Psoas muscle (tissue), 8 donors: ENCODE results near the gene CCDC93. TPM values are rescaled to one million over a fixed set of nuclear protein-coding genes. Genes with fewer than 3 reads are reported as not detected.
A peak's percentile ranks its signal among the peaks of the same experiment; 100 is the strongest.
"Not testable (repeated sequence)": the region's sequence is repeated elsewhere in the genome, so short reads cannot be mapped to it uniquely, and the experiment has no call there.

ENCODE experiments used
- ATAC-seq, 4 donors: fragments of 200-7000 bp; cut with Tn5 transposase; one replicate each; pipeline ENCODE4 v1.9.1; 2020; ENCODE audit warnings: moderate library complexity in 3 of 4, mild to moderate bottlenecking in 2 of 4
- DNase-seq, 2 donors: peaks; one replicate each; pipeline ENCODE4 v3.0.0-alpha.2; 2020
- H3K27ac ChIP-seq: fragments of 200-600 bp; one replicate; pipeline ENCODE4 v1.8.0; 2022
- H3K27me3 ChIP-seq, 3 donors: fragments of 200-600 bp in 1 of 3; one replicate each; pipeline versions ENCODE4 v1.6.1 to v1.8.0; 2013 to 2022; ENCODE audit warnings: low read length in 2 of 3, mild to moderate bottlenecking in 2 of 3, moderate library complexity in 1 of 3; ENCODE audit not compliant: insufficient read depth in 3 of 3
- H3K36me3 ChIP-seq, 2 donors: fragments of 200-600 bp in 1 of 2; one replicate each; pipeline versions ENCODE4 v1.6.1 to v1.8.0; 2013 to 2022; ENCODE audit warnings: low read depth in 1 of 2, mild to moderate bottlenecking in 1 of 2, moderate library complexity in 1 of 2; ENCODE audit not compliant: insufficient read depth in 1 of 2
- H3K4me1 ChIP-seq: fragments of 200-600 bp; one replicate; pipeline ENCODE4 v1.8.0; 2022
- H3K4me3 ChIP-seq: fragments of 200-600 bp; one replicate; pipeline ENCODE4 v1.8.0; 2022; ENCODE audit warnings: mild to moderate bottlenecking
- H3K9me3 ChIP-seq: fragments of 200-600 bp; one replicate; pipeline ENCODE4 v1.8.0; 2022
- whole genome bisulfite sequencing, 3 donors: extraction: QIAGEN DNeasy Blood & Tissue Kit; methylation state at CpG; one replicate each; pipeline versions ENCODE4 v1.1.6 to v1.1.7; 2013; 5-methylcytosine and 5-hydroxymethylcytosine counted together
- intact Hi-C, 2 donors: fragments of 100-400 bp; cut with DNase I; formaldehyde crosslinking; loops; one replicate each; pipeline versions ENCODE4 v1.11.0 to v1.14.2; 2022
- polyA plus RNA-seq, 3 donors: library from polyadenylated mRNA; stranded (reverse); fragments of 200-250 nt; gene quantifications; one replicate each; pipeline ENCODE4 v1.2.3, GENCODE V29; 2013
- total RNA-seq, 4 donors: library from RNA; stranded (reverse); fragmentation: NEBNext Ultra II Directional in 2 of 4; extraction: Animal tissue kit (Norgen Biotek cat#: 25700) in 2 of 4; gene quantifications; one replicate each; pipeline versions ENCODE4 v1.2.1 to v1.2.4, GENCODE V29; 2021 to 2023
- TF ChIP-seq, protein P1 (sequence below): fragments of 200-600 bp; IDR thresholded peaks from one replicate; pipeline ENCODE4 v1.8.0; 2022; ENCODE audit warnings: antibody characterized with exemption
- donor health status: healthy with polysubstance abuse.
- donor health status: DM: no; HTN: no; CAD: no; lungs with moderate emphysema.
- donor health status: Bipolar disorder and iron deficiency.
- donor health status: healthy.
- donor health status: DM: yes; HTN: yes; CAD: no.
- donor health status: DM: no; HTN: no; CAD: no.
- donor health status: DM: no; HTN: no; CAD: no.
- donor health status: DM: yes; HTN: yes; CAD: no.

CCDC93 gene
- total and polyA plus RNA-seq, 7 donors = 6.7 to 15.5 (median 12.4) TPM

DNA sequence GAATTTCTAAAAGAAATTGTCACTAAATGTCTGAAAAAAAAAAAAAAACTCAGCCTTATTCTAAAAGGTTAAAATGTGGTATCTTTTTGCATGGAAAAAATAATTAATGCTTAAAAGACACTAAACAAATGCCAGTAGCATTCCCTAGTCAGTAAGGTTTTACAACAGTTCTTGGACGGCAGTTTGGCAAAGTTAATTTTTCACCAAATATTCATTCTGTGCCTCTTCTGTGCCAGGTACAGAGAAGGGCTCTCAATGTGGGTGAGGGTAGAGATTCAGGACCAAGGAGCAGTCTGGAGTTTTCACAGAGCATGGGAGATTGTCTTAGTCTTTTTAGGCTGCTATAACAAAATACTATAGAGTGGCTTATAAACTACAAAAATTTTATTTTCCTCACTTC lies 6.0 kb upstream of the CCDC93 start:
- H3K9me3 ChIP-seq = no peaks in the 10 kb centered on the region
- no peaks in the 10 kb centered on the region for H3K27me3 ChIP-seq
- TF ChIP-seq, protein P1, sequence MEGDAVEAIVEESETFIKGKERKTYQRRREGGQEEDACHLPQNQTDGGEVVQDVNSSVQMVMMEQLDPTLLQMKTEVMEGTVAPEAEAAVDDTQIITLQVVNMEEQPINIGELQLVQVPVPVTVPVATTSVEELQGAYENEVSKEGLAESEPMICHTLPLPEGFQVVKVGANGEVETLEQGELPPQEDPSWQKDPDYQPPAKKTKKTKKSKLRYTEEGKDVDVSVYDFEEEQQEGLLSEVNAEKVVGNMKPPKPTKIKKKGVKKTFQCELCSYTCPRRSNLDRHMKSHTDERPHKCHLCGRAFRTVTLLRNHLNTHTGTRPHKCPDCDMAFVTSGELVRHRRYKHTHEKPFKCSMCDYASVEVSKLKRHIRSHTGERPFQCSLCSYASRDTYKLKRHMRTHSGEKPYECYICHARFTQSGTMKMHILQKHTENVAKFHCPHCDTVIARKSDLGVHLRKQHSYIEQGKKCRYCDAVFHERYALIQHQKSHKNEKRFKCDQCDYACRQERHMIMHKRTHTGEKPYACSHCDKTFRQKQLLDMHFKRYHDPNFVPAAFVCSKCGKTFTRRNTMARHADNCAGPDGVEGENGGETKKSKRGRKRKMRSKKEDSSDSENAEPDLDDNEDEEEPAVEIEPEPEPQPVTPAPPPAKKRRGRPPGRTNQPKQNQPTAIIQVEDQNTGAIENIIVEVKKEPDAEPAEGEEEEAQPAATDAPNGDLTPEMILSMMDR = no peak
- peaks cover 3% of the 10 kb centered on the region for H3K4me1 ChIP-seq
- intact Hi-C loops = no loop called here
- no peak overlapping the region for H3K4me3 ChIP-seq
- no peak for DNase-seq
- H3K36me3 ChIP-seq = no peaks in the 10 kb centered on the region
- H3K27ac ChIP-seq = no peak overlapping the region
- no peak for ATAC-seq
- WGBS, 3 donors = 61 to 73% (median 68%) methylated on average over 1 of the region's 1 CpG

DNA sequence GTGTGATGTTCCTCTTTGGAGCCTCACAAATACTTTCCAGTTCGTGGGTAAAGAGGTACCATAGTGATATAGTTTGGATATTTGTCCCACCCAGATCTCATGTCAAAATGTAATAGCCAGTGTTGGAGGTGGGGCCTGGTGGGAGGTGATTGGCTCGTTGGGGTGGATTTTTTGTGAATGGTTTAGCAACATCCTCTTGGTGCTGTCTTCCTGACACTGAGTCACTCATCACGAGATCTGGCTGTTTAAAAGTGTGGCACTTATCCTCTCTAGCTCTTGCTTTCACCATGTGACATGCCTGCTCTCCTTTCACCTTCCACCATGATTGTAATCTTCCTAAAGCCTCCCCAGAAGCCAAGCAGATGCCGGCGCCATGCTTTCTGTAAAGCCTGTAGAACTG lies 3.0 kb upstream of the CCDC93 start:
- Histone ChIP-seq H3K36me3 (no peaks in the 10 kb centered on the region), H3K4me1 (peaks cover 15% of the 10 kb centered on the region), H3K4me3 (no peak overlapping the region), H3K27ac (no peak overlapping the region), H3K27me3 (no peaks in the 10 kb centered on the region), H3K9me3 (no peaks in the 10 kb centered on the region)
- 76 to 79% (median 76%) methylated on average over 5 of the region's 5 CpGs for WGBS, 3 donors
- DNase-seq = no peak
- no peak for ATAC-seq
- TF ChIP-seq, protein P1 = no peak
- intact Hi-C loops = no loop called here

DNA sequence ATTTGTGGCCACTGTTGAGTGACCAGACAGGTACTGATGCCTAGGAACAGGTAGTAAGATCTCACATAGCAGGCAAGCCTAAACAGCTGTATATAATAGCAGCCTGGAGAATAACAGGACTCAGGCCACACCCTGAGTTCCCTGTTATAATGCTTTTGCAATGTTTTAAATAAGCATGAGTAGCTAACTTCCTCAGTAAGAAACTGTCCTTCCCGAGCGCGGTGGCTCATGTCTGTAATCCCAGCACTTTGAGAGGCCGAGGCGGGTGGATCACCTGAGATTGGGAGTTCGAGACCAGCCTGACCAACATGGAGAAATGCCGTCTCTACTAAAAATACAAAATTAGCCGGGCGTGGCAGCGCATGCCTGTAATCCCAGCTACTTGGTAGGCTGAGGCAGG lies 1.9 kb upstream of the CCDC93 start:
- H3K27me3 ChIP-seq, DNase-seq, H3K27ac ChIP-seq, H3K4me3 ChIP-seq, intact Hi-C loops, H3K36me3 ChIP-seq, H3K9me3 ChIP-seq, ATAC-seq: not testable (repeated sequence)
- H3K4me1 ChIP-seq = peaks cover 17% of the 10 kb centered on the region
- 85 to 94% (median 91%) methylated on average over 10 of the region's 10 CpGs for WGBS, 3 donors

DNA sequence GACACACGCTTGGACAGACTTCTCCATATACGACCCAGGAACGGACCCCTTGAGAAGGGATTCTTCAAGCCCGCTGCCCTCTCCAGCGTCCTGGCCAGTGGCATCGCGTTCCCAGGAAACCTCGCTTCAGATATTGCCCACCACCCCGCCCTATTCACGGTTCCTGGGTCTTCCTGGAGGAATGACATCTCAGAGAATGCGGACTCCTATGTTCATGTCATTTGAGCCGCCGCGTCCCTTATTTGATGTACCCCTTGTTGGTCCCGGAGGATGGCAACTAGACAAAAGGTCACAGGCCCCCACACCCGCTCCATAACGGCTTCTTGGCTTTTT lies 588 bp upstream of the CCDC93 start:
- Histone ChIP-seq H3K4me3 (peak overlapping the region; percentile 100), H3K9me3 (no peaks in the 10 kb centered on the region), H3K27ac (no peak overlapping the region), H3K36me3 (peaks cover 0 to under 1% of the 10 kb centered on the region in 2 donors), H3K4me1 (peaks cover 17% of the 10 kb centered on the region), H3K27me3 (no peaks in the 10 kb centered on the region)
- no peak for DNase-seq
- 0 to 1% (median 0%) methylated on average over 17 of the region's 17 CpGs for WGBS, 3 donors
- intact Hi-C loops = loop anchor here in 1 of 2 donors (5.0 kb wide), 2 partner anchors 73 to 197 kb away; partner anchors contain the start of gene INSIG2
- ATAC-seq = no peak
- TF ChIP-seq, protein P1 = no peak

DNA sequence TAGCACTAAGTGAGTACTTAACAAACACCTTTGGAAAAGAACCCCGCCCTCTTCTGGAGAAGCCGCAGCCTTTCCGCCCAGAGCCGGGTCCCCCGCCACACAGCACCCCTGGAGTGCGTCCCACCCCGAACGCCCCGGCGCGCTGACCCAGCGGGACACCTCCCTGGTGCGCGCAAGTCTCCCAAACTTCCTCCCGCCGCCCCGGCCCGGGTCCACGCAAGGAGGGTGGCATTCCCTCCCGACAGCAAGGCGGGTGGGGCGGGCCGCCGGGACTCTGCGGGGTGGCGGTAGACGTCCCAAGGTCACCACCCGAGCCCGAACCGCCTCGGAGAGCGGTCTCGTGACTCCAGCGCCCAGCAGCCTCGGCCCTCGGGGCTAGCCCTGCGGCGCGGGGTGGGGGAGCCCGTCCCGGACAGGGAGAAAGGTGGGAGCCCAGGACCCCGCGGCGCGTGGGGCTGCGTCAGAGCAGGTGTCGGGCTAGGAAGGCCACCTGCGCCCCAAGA lies 598 bp downstream of the CCDC93 start:
- 0 to 1% (median 0%) methylated on average over 35 to 48 of the region's 48 CpGs for WGBS, 3 donors
- Histone ChIP-seq H3K4me3 (peak overlapping the region; percentile 100), H3K36me3 (peaks cover 3 to 12% of the 10 kb centered on the region in 2 donors), H3K27ac (peak overlapping the region; percentile 89), H3K9me3 (no peaks in the 10 kb centered on the region), H3K4me1 (peaks cover 17% of the 10 kb centered on the region), H3K27me3 (no peaks in the 10 kb centered on the region)
- ATAC-seq = peak; percentile 57 to 79 (median 69)
- TF ChIP-seq, protein P1 = no peak
- peak; percentile 58 to 78 for DNase-seq
- intact Hi-C loops = loop anchor here in 1 of 2 donors (5.0 kb wide), 2 partner anchors 74 to 196 kb away; partner anchors contain the start of gene INSIG2
